GM12878 (cell line): ENCODE measurements around the gene METTL27. TPM values are rescaled to one million over a fixed set of nuclear protein-coding genes. Genes with fewer than 3 reads are reported as not detected.
"Not testable (repeated sequence)": the region's sequence is repeated elsewhere in the genome, so short reads cannot be mapped to it uniquely, and the experiment has no call there.

Experiments
- ATAC-seq: fragments of 200-7000 bp; cut with Tn5 transposase; 3 replicates; pipeline ENCODE4 v1.9.1; 2020; ENCODE audit warnings: mild to moderate bottlenecking, moderate library complexity
- BruUV-seq: library from RNA; stranded (reverse); fragments of 400-500 nt; replicated peaks from 2 replicates; lab custom pipeline; 2021; lab: Mats Ljungman, UMichigan
- CTCF ChIA-PET: fragments of 300-600 bp; sonication (Branson Sonifier 250); formaldehyde crosslinking; extraction: SDS; loops from one replicate; lab custom pipeline; 2021; ENCODE audit warnings: inconsistent platforms; lab: Yijun Ruan, JAX
- POLR2A ChIA-PET: fragments of 350-600 bp; formaldehyde crosslinking; extraction: SDS; loops from one replicate; lab custom pipeline; 2021; ENCODE audit warnings: inconsistent platforms; lab: Charles Lee
- RAD21 ChIA-PET: fragments of 300-600 bp; sonication (Branson Sonifier 250); formaldehyde crosslinking; loops from one replicate; lab custom pipeline; 2023; ENCODE audit warnings: antibody characterized with exemption; ENCODE audit not compliant: unreplicated experiment; lab: Charles Lee
- SMC1A ChIA-PET: fragments of 300-600 bp; sonication (Branson Sonifier 250); formaldehyde crosslinking; loops from one replicate; lab custom pipeline; 2023; ENCODE audit not compliant: unreplicated experiment, uncharacterized antibody; lab: Charles Lee
- DNase-seq: peaks from one replicate; pipeline ENCODE4 v3.0.0-alpha.2; 2011; ENCODE audit warnings: low read depth, low spot score
- FAIRE-seq: peaks from 3 replicates; lab custom pipeline; 2011; peaks lifted over from hg19 to GRCh38; lab: Jason Lieb, UNC
- H2AFZ ChIP-seq: 2 replicates; pipeline ENCODE4 v1.6.0; 2011; ENCODE audit warnings: low read depth, low read length, control low read depth; ENCODE audit not compliant: control insufficient read depth
- H3K27ac ChIP-seq: 2 replicates; pipeline ENCODE4 v1.5.1; 2011; ENCODE audit warnings: control low read depth; ENCODE audit not compliant: control insufficient read depth, insufficient read depth
- H3K27me3 ChIP-seq, 2 experiments: replicated peaks in 1 of 2; 2 replicates each; pipeline versions ENCODE4 v1.6.0 to v1.6.1; 2011; ENCODE audit warnings: low read length in 1 of 2; ENCODE audit not compliant: control insufficient read depth in 2 of 2, insufficient read depth in 2 of 2
- H3K36me3 ChIP-seq, 2 experiments: 2 replicates each; pipeline ENCODE4 v1.5.1; 2011; ENCODE audit warnings: low read length in 1 of 2; ENCODE audit not compliant: control insufficient read depth in 2 of 2, insufficient read depth in 2 of 2
- H3K4me1 ChIP-seq: 2 replicates; pipeline ENCODE4 v1.6.1; 2011; ENCODE audit warnings: mild to moderate bottlenecking, low read length, moderate library complexity, mixed read lengths; ENCODE audit not compliant: control insufficient read depth, insufficient read depth
- H3K4me2 ChIP-seq: 2 replicates; pipeline ENCODE4 v1.6.0; 2011; ENCODE audit warnings: control low read depth; ENCODE audit not compliant: control insufficient read depth, insufficient read depth
- H3K4me3 ChIP-seq: fragments of 200-600 bp; sonication (generic); 2 replicates; pipeline ENCODE4 v1.5.1; 2016
- H3K79me2 ChIP-seq: 2 replicates; pipeline ENCODE4 v1.6.0; 2011; ENCODE audit warnings: low read length; ENCODE audit not compliant: control insufficient read depth, insufficient read depth
- H3K9ac ChIP-seq: 2 replicates; pipeline ENCODE4 v1.8.0; 2011; ENCODE audit warnings: low read length, control low read depth, mixed read lengths; ENCODE audit not compliant: control insufficient read depth, insufficient read depth
- H3K9me3 ChIP-seq: replicated peaks from 3 replicates; pipeline ENCODE4 v1.5.1; 2011; ENCODE audit warnings: mild to moderate bottlenecking, low read length; ENCODE audit not compliant: control insufficient read depth, insufficient read depth
- H4K20me1 ChIP-seq: 2 replicates; pipeline ENCODE4 v1.6.0; 2011; ENCODE audit not compliant: control insufficient read depth, insufficient read depth
- BHLHE40 ChIP-seq, 2 experiments: fragments of 450-650 bp in 1 of 2; IDR thresholded peaks; 2 replicates each; pipeline ENCODE4 v1.6.1; 2011 to 2017; ENCODE audit warnings: low read depth in 2 of 2, borderline replicate concordance in 1 of 2, improper control_type of control experiment in 1 of 2, low read length in 1 of 2, mild to moderate bottlenecking in 1 of 2
- CHD2 ChIP-seq: IDR thresholded peaks from 2 replicates; pipeline ENCODE4 v1.6.1; 2011; ENCODE audit warnings: low read depth, low read length, improper control_type of control experiment, borderline replicate concordance
- CHD4 ChIP-seq: fragments of 200-600 bp; sonication (generic); IDR thresholded peaks from 2 replicates; pipeline ENCODE4 v1.6.1; 2016; ENCODE audit warnings: mild to moderate bottlenecking
- CREM ChIP-seq: IDR thresholded peaks from 2 replicates; pipeline ENCODE4 v1.6.1; 2014; ENCODE audit warnings: antibody characterized with exemption, low read depth
- E2F8 ChIP-seq: fragments of 450-650 bp; IDR thresholded peaks from 2 replicates; pipeline ENCODE4 v1.6.1; 2018; ENCODE audit warnings: mild to moderate bottlenecking, low read depth, moderate library complexity; ENCODE audit not compliant: partially characterized antibody
- FOXK2 ChIP-seq: fragments of 450-650 bp; IDR thresholded peaks from 2 replicates; pipeline ENCODE4 v1.6.1; 2017; ENCODE audit warnings: mild to moderate bottlenecking, moderate library complexity
- IKZF2 ChIP-seq, 2 experiments: fragments of 450-650 bp; IDR thresholded peaks; 2 replicates each; pipeline ENCODE4 v1.6.1; 2017; ENCODE audit warnings: mild to moderate bottlenecking in 2 of 2, moderate library complexity in 2 of 2
- JUNB ChIP-seq: IDR thresholded peaks from 2 replicates; pipeline ENCODE4 v1.6.1; 2016; ENCODE audit warnings: antibody characterized with exemption, mild to moderate bottlenecking
- KDM1A ChIP-seq: fragments of 200-600 bp; sonication (generic); IDR thresholded peaks from 2 replicates; pipeline ENCODE4 v1.6.1; 2016; ENCODE audit warnings: borderline replicate concordance
- MTA3 ChIP-seq: IDR thresholded peaks from 2 replicates; pipeline ENCODE4 v1.6.1; 2012; ENCODE audit warnings: low read length, inconsistent platforms, borderline replicate concordance
- RCOR1 ChIP-seq: conservative IDR thresholded peaks from 2 replicates; pipeline ENCODE4 v1.6.1; 2012; ENCODE audit warnings: low read depth, low read length, improper control_type of control experiment
- ZBED1 ChIP-seq: IDR thresholded peaks from 2 replicates; pipeline ENCODE4 v1.6.1; 2016; ENCODE audit warnings: borderline replicate concordance
- ZNF24 ChIP-seq: fragments of 450-650 bp; IDR thresholded peaks from 2 replicates; pipeline ENCODE4 v1.6.1; 2017; ENCODE audit warnings: antibody characterized with exemption, mild to moderate bottlenecking
- in situ Hi-C: fragments of 300-500 bp; cut with MboI; formaldehyde crosslinking; loops from 9 replicates; pipeline ENCODE4 v1.14.3; 2018; ENCODE audit warnings: mixed read lengths
- intact Hi-C: fragments of 100-400 bp; cut with micrococcal nuclease; formaldehyde crosslinking; loops from one replicate; pipeline ENCODE4 v1.14.2; 2022; ENCODE audit not compliant: unreplicated experiment
- polyA plus RNA-seq, 11 experiments: library from polyadenylated mRNA; depleted of rRNA in 4 of 11; unstranded in 6 of 11; stranded (reverse) in 5 of 11; fragments of >200 nt; fragmentation: Nextera tagmentation in 4 of 11; fragmentation: Illumina TruSeq in 1 of 11; extraction: Ambion mirVana in 4 of 11; extraction: Trizol in 1 of 11; gene quantifications; 1 replicate in 1 of 11; 2 replicates in 10 of 11; pipeline versions ENCODE4 v1.2.1 to v1.2.3, GENCODE V29; 2011 to 2016; ENCODE audit warnings: inconsistent platforms in 2 of 11, missing spikeins in 2 of 11, low read depth in 1 of 11
- total RNA-seq, 4 experiments: library from RNA; depleted of rRNA in 3 of 4; stranded (reverse); fragments of >200 nt in 3 of 4; fragmentation: Illumina TruSeq in 1 of 4; extraction: Trizol in 1 of 4; gene quantifications; 2 replicates each; pipeline versions ENCODE4 v1.2.1 to v1.2.3, GENCODE V29; 2013 to 2021
- TF ChIP-seq, protein P1 (sequence below): fragments of 450-650 bp; IDR thresholded peaks from 2 replicates; pipeline ENCODE4 v1.6.1; 2018; ENCODE audit warnings: borderline replicate concordance, mild to moderate bottlenecking; ENCODE audit not compliant: partially characterized antibody
- TF ChIP-seq, protein P2 (sequence below): fragments of 450-650 bp; conservative IDR thresholded peaks from 2 replicates; pipeline ENCODE4 v1.6.1; 2017; ENCODE audit warnings: mild to moderate bottlenecking, moderate library complexity

Gene METTL27
- total and polyA plus RNA-seq, 10 of the 15 experiments (the other 5 are each of a cell fraction or from before 2014, with no cell fraction given): 0.10 to 3.4 (median 0.68) TPM

DNA sequence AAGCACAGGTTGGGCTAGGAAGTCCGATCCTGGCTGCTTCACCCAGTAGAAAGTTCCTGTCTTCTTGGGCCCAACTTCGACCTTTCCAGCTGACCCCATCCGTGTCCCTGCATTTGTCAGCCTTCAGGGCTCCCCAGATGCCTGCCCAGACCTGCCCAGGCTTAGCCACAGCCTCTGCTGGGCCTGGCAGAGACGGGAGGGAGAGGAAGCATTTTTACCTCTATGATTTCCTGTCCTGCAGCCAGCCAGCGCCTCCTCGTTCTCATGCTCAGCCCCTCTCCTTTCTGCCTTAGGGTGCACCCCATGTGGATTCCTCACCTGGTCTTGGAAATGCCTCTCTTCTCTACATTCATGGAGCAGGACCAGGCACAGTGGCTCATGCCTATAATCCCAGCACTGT, 3.7 kb downstream of the METTL27 start (continued):
- TF ChIP-seq E2F8 (no peak), JUNB (no peak), RCOR1 (no peak), ZNF24 (no peak), CHD2 (no peak), CREM (no peak), MTA3 (no peak), KDM1A (no peak), CHD4 (no peak), FOXK2 (no peak), BHLHE40 (IDR thresholded peaks at IDR 0.05; ENCODE audit: borderline replicate concordance in 1 of 2, low read depth in 2 of 2, low read length in 1 of 2) (no peak), IKZF2 (IDR thresholded peaks at IDR 0.05) (no peak), ZBED1 (no peak)
- TF ChIP-seq, protein P1, sequence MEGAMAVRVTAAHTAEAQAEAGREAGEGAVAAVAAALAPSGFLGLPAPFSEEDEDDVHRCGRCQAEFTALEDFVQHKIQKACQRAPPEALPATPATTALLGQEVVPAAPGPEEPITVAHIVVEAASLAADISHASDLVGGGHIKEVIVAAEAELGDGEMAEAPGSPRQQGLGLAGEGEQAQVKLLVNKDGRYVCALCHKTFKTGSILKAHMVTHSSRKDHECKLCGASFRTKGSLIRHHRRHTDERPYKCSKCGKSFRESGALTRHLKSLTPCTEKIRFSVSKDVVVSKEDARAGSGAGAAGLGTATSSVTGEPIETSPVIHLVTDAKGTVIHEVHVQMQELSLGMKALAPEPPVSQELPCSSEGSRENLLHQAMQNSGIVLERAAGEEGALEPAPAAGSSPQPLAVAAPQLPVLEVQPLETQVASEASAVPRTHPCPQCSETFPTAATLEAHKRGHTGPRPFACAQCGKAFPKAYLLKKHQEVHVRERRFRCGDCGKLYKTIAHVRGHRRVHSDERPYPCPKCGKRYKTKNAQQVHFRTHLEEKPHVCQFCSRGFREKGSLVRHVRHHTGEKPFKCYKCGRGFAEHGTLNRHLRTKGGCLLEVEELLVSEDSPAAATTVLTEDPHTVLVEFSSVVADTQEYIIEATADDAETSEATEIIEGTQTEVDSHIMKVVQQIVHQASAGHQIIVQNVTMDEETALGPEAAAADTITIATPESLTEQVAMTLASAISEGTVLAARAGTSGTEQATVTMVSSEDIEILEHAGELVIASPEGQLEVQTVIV: no peak
- TF ChIP-seq, protein P2, sequence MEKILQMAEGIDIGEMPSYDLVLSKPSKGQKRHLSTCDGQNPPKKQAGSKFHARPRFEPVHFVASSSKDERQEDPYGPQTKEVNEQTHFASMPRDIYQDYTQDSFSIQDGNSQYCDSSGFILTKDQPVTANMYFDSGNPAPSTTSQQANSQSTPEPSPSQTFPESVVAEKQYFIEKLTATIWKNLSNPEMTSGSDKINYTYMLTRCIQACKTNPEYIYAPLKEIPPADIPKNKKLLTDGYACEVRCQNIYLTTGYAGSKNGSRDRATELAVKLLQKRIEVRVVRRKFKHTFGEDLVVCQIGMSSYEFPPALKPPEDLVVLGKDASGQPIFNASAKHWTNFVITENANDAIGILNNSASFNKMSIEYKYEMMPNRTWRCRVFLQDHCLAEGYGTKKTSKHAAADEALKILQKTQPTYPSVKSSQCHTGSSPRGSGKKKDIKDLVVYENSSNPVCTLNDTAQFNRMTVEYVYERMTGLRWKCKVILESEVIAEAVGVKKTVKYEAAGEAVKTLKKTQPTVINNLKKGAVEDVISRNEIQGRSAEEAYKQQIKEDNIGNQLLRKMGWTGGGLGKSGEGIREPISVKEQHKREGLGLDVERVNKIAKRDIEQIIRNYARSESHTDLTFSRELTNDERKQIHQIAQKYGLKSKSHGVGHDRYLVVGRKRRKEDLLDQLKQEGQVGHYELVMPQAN: no peak

DNA sequence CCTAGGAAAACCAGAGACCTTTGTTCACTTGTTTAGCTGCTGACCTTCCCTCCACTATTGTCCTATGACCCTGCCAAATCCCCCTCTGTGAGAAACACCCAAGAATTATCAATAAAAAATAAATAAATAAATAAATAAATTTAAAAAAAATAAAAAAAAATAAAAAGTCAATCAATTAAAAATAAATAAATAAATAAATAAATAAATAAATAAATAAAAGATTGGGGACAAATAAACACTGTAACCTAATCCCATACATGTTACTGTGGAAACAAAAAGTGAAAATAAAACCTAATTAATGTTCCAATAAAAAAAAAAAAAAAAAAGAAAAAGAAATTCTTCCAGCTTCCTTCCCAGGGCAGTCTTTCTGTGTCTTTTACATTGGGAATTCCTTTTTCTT, 5.1 kb downstream of the METTL27 start:
- intact Hi-C loops, DNase-seq, H3K9me3 ChIP-seq, RAD21 ChIA-PET, H3K4me1 ChIP-seq, H3K79me2 ChIP-seq, H3K4me3 ChIP-seq, H3K27me3 ChIP-seq, in situ Hi-C loops, H2AFZ ChIP-seq, ATAC-seq, SMC1A ChIA-PET, H3K9ac ChIP-seq, BruUV-seq, H3K4me2 ChIP-seq, H4K20me1 ChIP-seq, FAIRE-seq, H3K27ac ChIP-seq, H3K36me3 ChIP-seq: not testable (repeated sequence)
- ChIA-PET CTCF (interaction anchor here (0.6 to 1.1 kb wide), 2 partner anchors 17 to 18 kb away, joined by 3 read pairs; no protein-coding TSS in a partner anchor), POLR2A (interaction anchor here (0.7 kb wide), 1 partner anchor 248 kb away, joined by 3 read pairs; no protein-coding TSS in a partner anchor)
